B cell (primary cell): ENCODE data around the gene SLC17A4. TPM values are rescaled to one million over a fixed set of nuclear protein-coding genes. Genes with fewer than 3 reads are reported as not detected.

Experiments used
- ATAC-seq: fragments of 200-7000 bp; cut with Tn5 transposase; one replicate; pipeline ENCODE4 v1.10.0; 2021; ENCODE audit warnings: low read depth, mild to moderate bottlenecking, moderate number of reproducible peaks, moderate library complexity
- CTCF ChIA-PET: fragments of 350-600 bp; sonication (Branson Sonifier 250); formaldehyde crosslinking; loops from one replicate; lab custom pipeline; 2021; ENCODE audit warnings: antibody characterized with exemption, inconsistent platforms; lab: Charles Lee
- POLR2A ChIA-PET: fragments of 350-600 bp; sonication (Branson Sonifier 250); formaldehyde crosslinking; loops from one replicate; lab custom pipeline; 2021; ENCODE audit warnings: antibody characterized with exemption; lab: Charles Lee
- DNase-seq: peaks from one replicate; pipeline ENCODE4 v3.0.0; 2013
- H2AFZ ChIP-seq: 2 replicates; pipeline ENCODE4 v1.6.1; 2012; ENCODE audit warnings: mild to moderate bottlenecking, low read depth, low read length; ENCODE audit not compliant: insufficient read depth, poor library complexity, severe bottlenecking
- H3K27ac ChIP-seq, 2 donors: 1 replicate in 1 of 2; 2 replicates in 1 of 2; pipeline ENCODE4 v1.5.1; 2012 to 2013; ENCODE audit warnings: low read length in 2 of 2, mild to moderate bottlenecking in 2 of 2, moderate library complexity in 1 of 2
- H3K27me3 ChIP-seq, 4 experiments: fragments of 200-600 bp in 1 of 4; sonication (generic) in 1 of 4; replicated peaks in 1 of 4; 1 replicate in 2 of 4; 2 replicates in 2 of 4; pipeline versions ENCODE4 v1.6.1 to v1.7.0; 2013 to 2016; ENCODE audit warnings: low read length in 3 of 4, mild to moderate bottlenecking in 2 of 4, mixed read lengths in 1 of 4, moderate library complexity in 1 of 4; ENCODE audit not compliant: insufficient read depth in 4 of 4, control insufficient read depth in 3 of 4; ENCODE audit errors: control extremely low read depth in 1 of 4
- H3K36me3 ChIP-seq, 2 experiments: replicated peaks in 1 of 2; 1 replicate in 1 of 2; 2 replicates in 1 of 2; pipeline versions ENCODE4 v1.6.1 to v1.7.1; 2013; ENCODE audit warnings: low read length in 1 of 2; ENCODE audit not compliant: insufficient read depth in 2 of 2, control insufficient read depth in 1 of 2; ENCODE audit errors: control extremely low read depth in 1 of 2, extremely low read depth in 1 of 2
- H3K4me1 ChIP-seq, 2 donors: fragments of 200-600 bp in 1 of 2; sonication (generic) in 1 of 2; 1 replicate in 1 of 2; 2 replicates in 1 of 2; pipeline versions ENCODE4 v1.5.1 to v1.6.1; 2013 to 2017; ENCODE audit warnings: low read length in 2 of 2; ENCODE audit not compliant: control insufficient read depth in 2 of 2, insufficient read depth in 2 of 2
- H3K4me2 ChIP-seq: replicated peaks from 2 replicates; pipeline ENCODE3; 2012; ENCODE audit warnings: mild to moderate bottlenecking, low read depth, low read length; ENCODE audit not compliant: poor library complexity, severe bottlenecking
- H3K4me3 ChIP-seq, 5 experiments: fragments of 200-600 bp in 1 of 5; sonication (generic) in 1 of 5; 1 replicate in 3 of 5; 2 replicates in 2 of 5; pipeline versions ENCODE4 v1.5.1 to v1.7.0; 2011 to 2016; ENCODE audit warnings: low read length in 4 of 5, mild to moderate bottlenecking in 4 of 5, low read depth in 2 of 5, control low read depth in 1 of 5, moderate library complexity in 1 of 5; ENCODE audit not compliant: insufficient read depth in 1 of 5; ENCODE audit errors: control extremely low read depth in 1 of 5, extremely low read depth in 1 of 5
- H3K79me2 ChIP-seq: fragments of 200-600 bp; sonication (generic); one replicate; pipeline ENCODE4 v1.6.0; 2016; ENCODE audit warnings: low read length; ENCODE audit not compliant: control insufficient read depth, insufficient read depth
- H3K9ac ChIP-seq: fragments of 200-600 bp; sonication (generic); 2 replicates; pipeline ENCODE4 v1.6.1; 2017; ENCODE audit warnings: mild to moderate bottlenecking, low read length, moderate library complexity
- H3K9me3 ChIP-seq, 3 donors: one replicate each; pipeline versions ENCODE4 v1.6.1 to v1.7.1; 2013; ENCODE audit warnings: low read length in 2 of 3; ENCODE audit not compliant: control insufficient read depth in 2 of 3, insufficient read depth in 1 of 3; ENCODE audit errors: control extremely low read depth in 1 of 3
- H4K20me1 ChIP-seq: 2 replicates; pipeline ENCODE4 v1.6.0; 2012; ENCODE audit warnings: mild to moderate bottlenecking, low read length; ENCODE audit not compliant: insufficient read depth, control insufficient read depth, poor library complexity, severe bottlenecking
- H3K27ac Mint-ChIP-seq: one replicate; pipeline ENCODE4 v1.8.0; 2021; ENCODE audit warnings: mixed read lengths
- H3K27me3 Mint-ChIP-seq: one replicate; pipeline ENCODE4 v1.8.0; 2021; ENCODE audit warnings: mixed read lengths
- H3K4me1 Mint-ChIP-seq: one replicate; pipeline ENCODE4 v1.8.0; 2021; ENCODE audit warnings: mixed read lengths
- H3K4me3 Mint-ChIP-seq: one replicate; pipeline ENCODE4 v1.8.0; 2021; ENCODE audit warnings: mixed read lengths
- H3K9me3 Mint-ChIP-seq: one replicate; pipeline ENCODE4 v1.8.0; 2022; ENCODE audit warnings: mixed read lengths; ENCODE audit not compliant: insufficient read depth
- CTCF ChIP-seq: fragments of 200-600 bp; IDR thresholded peaks from one replicate; pipeline ENCODE4 v1.8.0; 2022; ENCODE audit warnings: antibody characterized with exemption, mild to moderate bottlenecking
- EZH2 ChIP-seq: IDR thresholded peaks from 2 replicates; pipeline ENCODE4 v1.6.1; 2012; ENCODE audit warnings: borderline replicate concordance, low read depth, mild to moderate bottlenecking, moderate library complexity, low read length; ENCODE audit not compliant: insufficient read depth, poor library complexity, severe bottlenecking
- WGBS: methylation state at CpG from one replicate; pipeline ENCODE4 v1.1.5; 2013; ENCODE audit warnings: missing lambda C conversion rate; ENCODE audit not compliant: insufficient coverage; 5-methylcytosine and 5-hydroxymethylcytosine counted together
- intact Hi-C: fragments of 100-400 bp; cut with micrococcal nuclease; formaldehyde crosslinking; loops from one replicate; pipeline ENCODE4 v1.10.0; 2022
- polyA plus RNA-seq: library from polyadenylated mRNA; depleted of rRNA; stranded (reverse); fragments of >200 nt; gene quantifications from 2 replicates; pipeline ENCODE4 v1.2.3, GENCODE V29; 2012
- total RNA-seq, 2 donors: library from RNA; stranded (reverse); fragments of 120-200 nt in 1 of 2; gene quantifications; 1 replicate in 1 of 2; 2 replicates in 1 of 2; pipeline versions ENCODE4 v1.2.3 to v1.2.4, GENCODE V29; 2013 to 2022

The SLC17A4 gene
- total and polyA plus RNA-seq, 2 donors (not counting 1 experiment from before 2014, with no cell fraction given): not detected

- no peaks in the 10 kb centered on the region for H3K79me2 ChIP-seq
- Mint-ChIP-seq H3K4me1 (peaks cover 5% of the 10 kb centered on the region), H3K9me3 (no peaks in the 10 kb centered on the region), H3K27ac (no peak overlapping the region), H3K27me3 (peaks cover 12% of the 10 kb centered on the region), H3K4me3 (no peak overlapping the region)
- no peak overlapping the region for H3K9ac ChIP-seq
- ChIA-PET CTCF (interaction anchor here (1.0 to 3.0 kb wide), 2 partner anchors 34 to 206 kb away, joined by 4 to 9 read pairs; no protein-coding TSS in a partner anchor), POLR2A (no interaction called here)
- no peaks in the 10 kb centered on the region for H4K20me1 ChIP-seq
- H3K4me3 ChIP-seq: no peak overlapping the region
- H3K27ac ChIP-seq: no peak overlapping the region
- H3K9me3 ChIP-seq: no peaks in the 10 kb centered on the region
- intact Hi-C loops: no loop called here
- H3K4me1 ChIP-seq: peaks cover 5% of the 10 kb centered on the region in 2 donors
- TF ChIP-seq EZH2: no peak
- TF ChIP-seq CTCF: no peak
- no peak overlapping the region for H2AFZ ChIP-seq
- no peaks in the 10 kb centered on the region for H3K36me3 ChIP-seq
- no peak for ATAC-seq
- no peak for DNase-seq
- H3K4me2 ChIP-seq: no peak overlapping the region
- no peaks in the 10 kb centered on the region for H3K27me3 ChIP-seq
These were observed 1.5 kb upstream of the SLC17A4 start for GRCh38 chr6:25753079-25753478.

GRCh38 chr6:25755483-25755882 lies 941 bp downstream of the SLC17A4 start:
- DNase-seq (no peak), ATAC-seq (no peak)
- H3K79me2 ChIP-seq: no peaks in the 10 kb centered on the region
- intact Hi-C loops: no loop called here
- H3K9me3 ChIP-seq: no peaks in the 10 kb centered on the region
- H3K27ac ChIP-seq: no peak overlapping the region
- 100% methylated on average over 1 of the region's 1 CpG for WGBS
- no peaks in the 10 kb centered on the region for H3K27me3 ChIP-seq
- no peaks in the 10 kb centered on the region for H3K4me1 ChIP-seq
- Mint-ChIP-seq H3K27me3 (peaks cover 20% of the 10 kb centered on the region), H3K9me3 (no peaks in the 10 kb centered on the region), H3K27ac (no peak overlapping the region), H3K4me3 (no peak overlapping the region), H3K4me1 (no peaks in the 10 kb centered on the region)
- no peak overlapping the region for H2AFZ ChIP-seq
- H3K36me3 ChIP-seq: no peaks in the 10 kb centered on the region
- H3K9ac ChIP-seq: no peak overlapping the region
- TF ChIP-seq EZH2 (no peak), CTCF (no peak)
- ChIA-PET POLR2A (no interaction called here), CTCF (no interaction called here)
- H3K4me3 ChIP-seq: no peak overlapping the region
- H4K20me1 ChIP-seq: no peaks in the 10 kb centered on the region
- no peak overlapping the region for H3K4me2 ChIP-seq
